ENCODE results near the gene TOGARAM2.

The TOGARAM2 gene

DNA sequence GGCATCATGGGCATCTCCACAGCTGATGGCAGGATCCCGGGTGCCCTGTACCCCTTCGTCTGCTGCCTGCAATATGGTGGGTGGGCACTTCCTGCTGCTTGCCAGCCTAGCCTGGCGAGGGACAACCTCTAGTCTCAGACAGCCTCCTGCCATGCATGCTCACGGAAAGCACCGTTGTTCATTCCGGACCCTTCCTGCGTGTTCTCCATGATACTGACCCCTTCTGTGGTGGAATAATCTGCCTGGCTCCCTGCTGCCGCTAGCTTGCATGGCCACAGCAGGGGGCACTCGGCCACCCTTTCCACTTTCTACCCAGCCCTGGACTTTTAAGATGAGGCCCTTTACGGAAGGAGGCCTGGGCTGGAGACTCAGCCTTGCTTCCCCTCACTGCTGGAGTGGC is 81.3 kb downstream of the TOGARAM2 start:
- Histone ChIP-seq H3K9me3 (no peaks in the 10 kb centered on the region), H3K36me3 (no peaks in the 10 kb centered on the region), H3K4me1 (ENCODE audit: control insufficient read depth in 1 of 2, insufficient read depth in 1 of 2, low read depth in 1 of 2, low read length in 1 of 2) (peaks cover 14 to 15% of the 10 kb centered on the region in 2 experiments), H3K27ac (no peak overlapping the region), H3K27me3 (no peaks in the 10 kb centered on the region), H3K4me3 (ENCODE audit: low read depth in 1 of 2, low read length in 1 of 2) (no peak overlapping the region)
- TF ChIP-seq, protein P1, sequence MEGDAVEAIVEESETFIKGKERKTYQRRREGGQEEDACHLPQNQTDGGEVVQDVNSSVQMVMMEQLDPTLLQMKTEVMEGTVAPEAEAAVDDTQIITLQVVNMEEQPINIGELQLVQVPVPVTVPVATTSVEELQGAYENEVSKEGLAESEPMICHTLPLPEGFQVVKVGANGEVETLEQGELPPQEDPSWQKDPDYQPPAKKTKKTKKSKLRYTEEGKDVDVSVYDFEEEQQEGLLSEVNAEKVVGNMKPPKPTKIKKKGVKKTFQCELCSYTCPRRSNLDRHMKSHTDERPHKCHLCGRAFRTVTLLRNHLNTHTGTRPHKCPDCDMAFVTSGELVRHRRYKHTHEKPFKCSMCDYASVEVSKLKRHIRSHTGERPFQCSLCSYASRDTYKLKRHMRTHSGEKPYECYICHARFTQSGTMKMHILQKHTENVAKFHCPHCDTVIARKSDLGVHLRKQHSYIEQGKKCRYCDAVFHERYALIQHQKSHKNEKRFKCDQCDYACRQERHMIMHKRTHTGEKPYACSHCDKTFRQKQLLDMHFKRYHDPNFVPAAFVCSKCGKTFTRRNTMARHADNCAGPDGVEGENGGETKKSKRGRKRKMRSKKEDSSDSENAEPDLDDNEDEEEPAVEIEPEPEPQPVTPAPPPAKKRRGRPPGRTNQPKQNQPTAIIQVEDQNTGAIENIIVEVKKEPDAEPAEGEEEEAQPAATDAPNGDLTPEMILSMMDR (IDR thresholded peaks at IDR 0.05), result no peak

DNA sequence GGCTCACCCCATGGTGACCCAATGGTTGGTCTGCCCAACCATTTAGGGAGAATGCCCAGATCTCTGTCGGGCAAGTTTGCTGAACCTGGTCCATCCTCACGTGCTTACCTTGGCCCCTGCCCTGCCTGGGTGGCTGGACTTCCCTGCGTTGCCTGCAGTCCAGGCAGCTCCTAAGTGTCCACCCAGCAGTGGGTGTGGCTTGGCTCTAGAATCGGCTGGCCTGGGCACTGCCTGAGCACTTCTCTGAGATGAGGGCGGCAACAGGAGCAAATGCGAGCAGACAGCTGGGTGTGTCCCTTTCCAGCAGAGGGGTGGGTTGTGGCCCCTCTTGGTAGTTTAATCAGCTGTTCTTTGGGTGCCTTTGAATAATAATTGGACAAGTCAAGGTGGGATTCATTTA is 82.0 kb downstream of the TOGARAM2 start:
- Histone ChIP-seq H3K4me1 (ENCODE audit: control insufficient read depth in 1 of 2, insufficient read depth in 1 of 2, low read depth in 1 of 2, low read length in 1 of 2) (peaks cover 14 to 15% of the 10 kb centered on the region in 2 experiments), H3K36me3 (no peaks in the 10 kb centered on the region), H3K27ac (no peak overlapping the region), H3K9me3 (no peaks in the 10 kb centered on the region), H3K27me3 (no peaks in the 10 kb centered on the region), H3K4me3 (ENCODE audit: low read depth in 1 of 2, low read length in 1 of 2) (no peak overlapping the region)
- TF ChIP-seq, protein P1 (IDR thresholded peaks at IDR 0.05), result no peak

DNA sequence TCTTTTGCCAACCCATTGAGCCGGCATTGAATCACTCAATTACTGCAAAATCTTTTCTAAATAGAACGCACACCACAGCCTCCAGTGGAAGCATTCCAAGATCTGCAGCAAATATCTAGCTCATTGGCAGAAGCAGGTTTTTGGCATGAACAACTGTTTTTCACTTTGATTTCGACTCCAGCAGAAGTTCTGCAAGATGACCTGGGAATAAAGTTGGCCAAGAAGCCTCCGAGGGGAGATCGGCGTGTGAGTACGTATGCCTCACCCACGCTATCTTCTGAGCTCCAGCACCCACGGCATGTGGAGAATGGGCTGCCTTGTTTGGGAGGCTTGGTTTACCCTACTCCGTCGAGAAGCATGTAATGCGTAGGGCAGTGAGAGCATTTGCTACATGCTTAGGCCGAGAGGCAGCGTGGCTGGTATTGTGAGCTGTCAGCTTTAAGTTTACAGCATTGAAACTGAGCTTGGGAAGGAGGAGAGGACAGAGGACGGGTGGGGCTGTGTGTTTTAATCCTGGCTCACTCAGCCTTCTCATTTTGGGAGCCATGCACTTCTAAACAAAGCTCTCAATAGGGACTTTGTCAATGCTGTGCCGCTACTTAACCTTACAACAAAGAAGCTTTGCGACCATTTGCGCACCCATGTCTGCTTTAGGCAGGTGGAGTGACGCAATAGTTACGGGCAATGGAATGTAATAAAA is 82.7 kb downstream of the TOGARAM2 start:
- Histone ChIP-seq H3K4me3 (ENCODE audit: low read depth in 1 of 2, low read length in 1 of 2) (no peak overlapping the region), H3K9me3 (no peaks in the 10 kb centered on the region), H3K36me3 (no peaks in the 10 kb centered on the region), H3K27me3 (no peaks in the 10 kb centered on the region), H3K4me1 (ENCODE audit: control insufficient read depth in 1 of 2, insufficient read depth in 1 of 2, low read depth in 1 of 2, low read length in 1 of 2) (peaks cover 14 to 15% of the 10 kb centered on the region in 2 experiments), H3K27ac (no peak overlapping the region)
- TF ChIP-seq, protein P1 (IDR thresholded peaks at IDR 0.05), result no peak

DNA sequence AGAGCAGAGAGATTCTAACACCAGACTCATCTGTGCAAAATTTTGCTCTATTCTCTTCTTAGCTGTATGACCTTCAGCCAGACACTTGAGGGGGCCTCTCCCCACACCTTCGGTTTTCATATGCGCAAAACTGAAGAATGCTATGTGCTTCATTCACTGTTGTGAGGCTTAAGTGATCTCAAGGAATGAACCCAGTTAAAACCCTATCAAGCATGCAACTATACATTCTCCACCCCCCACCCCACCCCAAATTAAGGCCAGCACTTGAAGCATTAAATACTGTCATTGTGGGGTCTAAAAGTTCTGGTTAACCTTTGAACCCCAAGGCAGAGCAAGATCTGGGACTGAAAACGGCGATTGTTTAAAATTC is 83.2 kb downstream of the TOGARAM2 start:
- no peak overlapping the region for H3K4me3 ChIP-seq (ENCODE audit: low read depth in 1 of 2, low read length in 1 of 2)
- H3K36me3 ChIP-seq, result no peaks in the 10 kb centered on the region
- no peak overlapping the region for H3K27ac ChIP-seq
- no peaks in the 10 kb centered on the region for H3K9me3 ChIP-seq
- TF ChIP-seq, protein P1 (IDR thresholded peaks at IDR 0.05), result no peak
- no peaks in the 10 kb centered on the region for H3K27me3 ChIP-seq
- peaks cover 14 to 15% of the 10 kb centered on the region in 2 experiments for H3K4me1 ChIP-seq (ENCODE audit: control insufficient read depth in 1 of 2, insufficient read depth in 1 of 2, low read depth in 1 of 2, low read length in 1 of 2)

DNA sequence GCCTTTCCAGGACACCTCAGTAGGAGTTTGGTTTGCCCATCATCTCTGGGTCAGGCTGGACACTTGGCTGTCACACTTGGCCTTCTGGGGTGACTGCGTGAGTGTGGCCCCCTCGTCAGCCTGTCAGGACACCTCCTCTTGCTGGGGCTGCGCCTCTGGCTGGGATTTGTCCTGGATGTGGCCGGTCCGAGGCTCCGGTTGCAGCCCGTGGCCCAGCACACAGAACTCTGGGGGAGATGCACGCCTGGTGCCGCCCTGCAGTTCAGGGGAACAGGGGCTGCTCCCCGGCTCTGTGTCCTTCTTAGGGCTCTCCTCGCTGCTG is 83.6 kb downstream of the TOGARAM2 start:
- H3K9me3 ChIP-seq, result no peaks in the 10 kb centered on the region
- TF ChIP-seq, protein P1 (IDR thresholded peaks at IDR 0.05), result no peak
- no peak overlapping the region for H3K4me3 ChIP-seq (ENCODE audit: low read depth in 1 of 2, low read length in 1 of 2)
- H3K27ac ChIP-seq, result no peak overlapping the region
- no peaks in the 10 kb centered on the region for H3K27me3 ChIP-seq
- no peaks in the 10 kb centered on the region for H3K36me3 ChIP-seq
- peaks cover 14 to 15% of the 10 kb centered on the region in 2 experiments for H3K4me1 ChIP-seq (ENCODE audit: control insufficient read depth in 1 of 2, insufficient read depth in 1 of 2, low read depth in 1 of 2, low read length in 1 of 2)
